Astrocyte of the spinal cord (primary cell): ENCODE data around the gene RAD9B.

ENCODE experiments used
- DNase-seq: peaks from one replicate; pipeline ENCODE4 v3.0.0; 2011; ENCODE audit warnings: low read depth, low spot score
- H3K4me3 ChIP-seq: 2 replicates; pipeline ENCODE4 v1.5.1; 2011; ENCODE audit warnings: low read depth, mild to moderate bottlenecking, low read length, moderate library complexity
- in situ Hi-C: cut with HindIII; loops from 2 replicates; pipeline ENCODE4 v1.10.0; 2017; ENCODE audit warnings: low sequenced_read_pairs
- TF ChIP-seq, protein P1 (sequence below): IDR thresholded peaks from 2 replicates; pipeline ENCODE4 v1.5.1; 2012; ENCODE audit warnings: low read depth, mild to moderate bottlenecking, low read length, inconsistent platforms

The RAD9B gene

DNA sequence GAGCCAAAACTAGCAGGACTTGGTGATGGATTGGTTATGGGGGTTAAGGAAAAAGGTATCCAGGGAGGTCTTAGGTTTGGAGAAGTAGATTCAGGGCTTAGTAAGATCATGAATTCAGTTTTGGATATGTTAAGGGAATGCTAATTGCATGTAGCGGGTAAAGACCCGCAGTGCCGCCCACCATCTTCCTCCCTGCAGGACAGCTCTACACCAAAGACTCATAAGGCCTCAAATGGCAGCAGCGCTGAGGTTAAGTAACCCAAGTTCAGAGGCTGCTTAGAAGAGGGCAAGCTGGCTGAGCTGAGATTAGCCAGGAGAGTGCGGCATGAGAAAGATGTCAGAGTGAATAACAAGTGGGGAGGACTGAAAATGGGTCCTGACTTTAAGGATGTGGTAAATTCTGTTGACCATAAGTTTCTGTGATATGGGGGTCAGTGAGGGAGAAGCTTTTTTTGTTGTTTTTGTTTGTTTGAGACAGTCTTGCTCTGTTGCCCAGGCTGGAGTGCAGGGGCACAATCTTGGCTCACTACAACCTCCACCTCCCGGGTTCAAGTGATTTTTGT lies 26.2 kb downstream of the RAD9B start:
- DNase-seq: no peak
- TF ChIP-seq, protein P1, sequence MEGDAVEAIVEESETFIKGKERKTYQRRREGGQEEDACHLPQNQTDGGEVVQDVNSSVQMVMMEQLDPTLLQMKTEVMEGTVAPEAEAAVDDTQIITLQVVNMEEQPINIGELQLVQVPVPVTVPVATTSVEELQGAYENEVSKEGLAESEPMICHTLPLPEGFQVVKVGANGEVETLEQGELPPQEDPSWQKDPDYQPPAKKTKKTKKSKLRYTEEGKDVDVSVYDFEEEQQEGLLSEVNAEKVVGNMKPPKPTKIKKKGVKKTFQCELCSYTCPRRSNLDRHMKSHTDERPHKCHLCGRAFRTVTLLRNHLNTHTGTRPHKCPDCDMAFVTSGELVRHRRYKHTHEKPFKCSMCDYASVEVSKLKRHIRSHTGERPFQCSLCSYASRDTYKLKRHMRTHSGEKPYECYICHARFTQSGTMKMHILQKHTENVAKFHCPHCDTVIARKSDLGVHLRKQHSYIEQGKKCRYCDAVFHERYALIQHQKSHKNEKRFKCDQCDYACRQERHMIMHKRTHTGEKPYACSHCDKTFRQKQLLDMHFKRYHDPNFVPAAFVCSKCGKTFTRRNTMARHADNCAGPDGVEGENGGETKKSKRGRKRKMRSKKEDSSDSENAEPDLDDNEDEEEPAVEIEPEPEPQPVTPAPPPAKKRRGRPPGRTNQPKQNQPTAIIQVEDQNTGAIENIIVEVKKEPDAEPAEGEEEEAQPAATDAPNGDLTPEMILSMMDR: no peak
- H3K4me3 ChIP-seq: no peak overlapping the region
- in situ Hi-C loops: no loop called here

DNA sequence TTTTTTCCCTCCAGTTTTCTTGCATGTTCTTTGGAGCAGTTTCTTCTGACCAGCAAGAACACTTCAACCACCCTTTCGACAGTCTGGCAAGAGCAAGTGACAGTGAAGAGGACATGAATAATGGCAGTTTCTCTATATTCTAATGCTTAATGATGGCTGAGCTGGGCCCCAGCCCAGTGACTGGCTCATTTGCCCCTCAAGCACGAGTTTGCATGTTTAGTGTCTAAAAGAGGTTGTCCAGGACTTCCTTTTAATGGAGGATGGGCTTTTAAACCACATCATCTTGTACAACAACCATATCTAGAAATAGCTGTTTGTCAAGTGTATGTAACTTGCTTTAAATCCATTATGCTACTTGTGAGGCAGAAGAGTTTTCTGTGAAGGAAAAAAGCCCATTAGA lies 28.4 kb downstream of the RAD9B start:
- H3K4me3 ChIP-seq: no peak overlapping the region
- in situ Hi-C loops: no loop called here
- DNase-seq: no peak
- TF ChIP-seq, protein P1: no peak

- DNase-seq: peak; percentile 77
- TF ChIP-seq, protein P1: no peak
- H3K4me3 ChIP-seq: no peak overlapping the region
- in situ Hi-C loops: no loop called here
Observed at GRCh38 chr12:110531741-110532333, 29.7 kb downstream of the RAD9B start.

- DNase-seq: no peak
Observed at GRCh38 chr12:110532644-110533043, 30.5 kb downstream of the RAD9B start.

DNA sequence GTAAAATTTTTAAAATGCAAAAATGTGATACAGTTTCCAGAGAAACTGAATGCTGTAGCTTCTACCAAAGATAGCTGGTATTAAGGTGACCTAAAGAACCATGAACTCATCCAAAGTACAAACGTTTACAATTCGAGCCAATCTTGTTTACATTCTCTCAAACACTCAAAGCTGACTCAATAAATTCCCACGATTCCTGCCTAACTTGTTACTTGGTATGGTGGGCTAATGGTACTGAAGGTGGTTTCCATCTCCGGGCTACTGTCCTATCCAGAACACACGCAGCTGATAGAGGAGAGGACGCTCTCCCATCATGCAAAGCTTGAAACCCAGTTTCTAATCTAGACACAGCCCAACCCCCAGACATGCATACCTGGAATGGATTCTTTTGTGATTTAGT lies 31.5 kb downstream of the RAD9B start:
- in situ Hi-C loops: no loop called here
- DNase-seq: no peak
- no peak overlapping the region for H3K4me3 ChIP-seq
- TF ChIP-seq, protein P1: no peak

More at GRCh38 chr12:110532644-110533043, 30.5 kb downstream of the RAD9B start:
- in situ Hi-C loops: no loop called here
- H3K4me3 ChIP-seq: no peak overlapping the region
- TF ChIP-seq, protein P1: no peak

DNA sequence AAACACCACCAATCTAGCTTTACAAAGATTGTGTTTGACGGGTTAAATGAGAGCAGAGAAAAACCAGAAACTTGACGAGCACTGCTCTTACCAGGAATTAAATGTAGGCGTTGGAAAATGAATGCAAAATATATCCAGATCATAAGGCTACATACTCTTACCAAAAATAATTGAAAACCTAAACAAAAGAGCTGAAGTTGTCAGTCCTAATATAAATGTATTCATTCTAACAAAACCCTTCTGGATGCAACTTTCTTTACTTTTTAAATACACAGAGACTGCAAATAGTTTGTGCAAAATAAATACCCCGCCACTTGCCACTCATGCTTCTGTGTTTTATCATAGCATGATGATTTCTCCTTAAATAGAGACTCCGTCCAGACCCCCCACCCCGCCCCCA lies 32.7 kb downstream of the RAD9B start:
- in situ Hi-C loops: no loop called here
- TF ChIP-seq, protein P1: no peak

More for the DNA sequence above, 32.7 kb downstream of the RAD9B start:
- no peak for DNase-seq
- no peak overlapping the region for H3K4me3 ChIP-seq
